ENCODE measurements around the gene NXN. TPM values are rescaled to one million over a fixed set of nuclear protein-coding genes. Genes with fewer than 3 reads are reported as not detected.
"Not testable (repeated sequence)": the region's sequence is repeated elsewhere in the genome, so short reads cannot be mapped to it uniquely, and the experiment has no call there.

NXN gene
- polyA plus RNA-seq, 1 donor, result 51.3 TPM

DNA sequence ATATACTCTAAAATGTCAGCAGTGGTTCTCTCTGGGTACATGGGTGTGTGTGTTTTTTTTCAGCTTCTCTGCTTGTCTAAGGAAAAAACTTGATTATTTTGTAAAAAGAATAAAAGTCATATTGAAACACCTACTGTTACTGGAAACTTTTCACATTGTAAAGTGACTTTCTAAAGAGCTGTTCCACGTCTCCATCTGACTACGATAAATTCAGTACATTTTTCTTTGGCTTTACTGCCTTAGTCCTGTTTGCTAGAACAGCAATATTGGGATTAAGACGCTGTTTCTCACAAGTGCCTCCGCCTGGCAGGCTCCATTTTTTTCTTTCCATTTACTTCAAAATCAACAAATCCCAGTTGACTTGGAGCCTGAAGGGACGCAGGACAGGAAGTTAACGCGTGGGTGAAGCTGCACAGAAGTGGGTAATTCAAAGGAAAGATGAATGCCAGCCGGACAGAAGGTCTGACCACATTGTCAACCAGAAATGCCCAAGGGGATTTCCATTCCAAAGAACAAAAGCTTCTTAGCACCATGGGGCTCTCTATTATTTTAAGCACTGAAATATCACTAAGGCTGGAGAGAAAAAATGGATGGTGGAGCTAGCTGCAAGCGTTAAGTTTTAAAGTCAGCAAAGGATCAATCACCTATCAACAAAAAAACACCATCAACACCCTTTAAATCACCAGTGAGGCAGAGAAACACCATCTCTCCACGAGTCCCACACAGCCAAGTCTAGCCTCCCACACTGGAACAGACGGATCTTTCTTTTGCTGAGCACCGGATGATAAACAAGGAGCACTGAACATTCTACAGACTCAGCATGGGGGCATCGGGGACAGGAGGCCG is 205.9 kb downstream of the NXN start:
- DNase-seq (ENCODE audit: low read depth), result no peak

DNA sequence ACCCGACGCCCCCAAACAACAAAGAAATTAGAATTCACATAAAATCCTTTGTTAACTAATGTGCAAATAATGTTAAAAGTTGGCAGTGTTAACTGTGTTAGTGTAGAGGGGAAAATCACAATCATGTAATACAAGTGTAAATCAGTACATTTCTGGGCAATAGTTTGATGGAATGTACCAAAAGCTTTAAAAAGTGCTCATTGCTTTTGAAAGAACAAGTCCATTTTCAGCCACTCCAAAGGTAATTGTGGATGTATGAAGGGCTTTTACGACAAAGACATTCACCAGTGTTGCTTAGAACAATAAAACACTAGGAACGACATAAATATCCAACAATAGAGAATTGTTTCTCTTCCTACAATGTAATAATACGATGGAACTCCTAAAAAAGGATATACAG is 206.6 kb downstream of the NXN start:
- no peak for DNase-seq (ENCODE audit: low read depth)

DNA sequence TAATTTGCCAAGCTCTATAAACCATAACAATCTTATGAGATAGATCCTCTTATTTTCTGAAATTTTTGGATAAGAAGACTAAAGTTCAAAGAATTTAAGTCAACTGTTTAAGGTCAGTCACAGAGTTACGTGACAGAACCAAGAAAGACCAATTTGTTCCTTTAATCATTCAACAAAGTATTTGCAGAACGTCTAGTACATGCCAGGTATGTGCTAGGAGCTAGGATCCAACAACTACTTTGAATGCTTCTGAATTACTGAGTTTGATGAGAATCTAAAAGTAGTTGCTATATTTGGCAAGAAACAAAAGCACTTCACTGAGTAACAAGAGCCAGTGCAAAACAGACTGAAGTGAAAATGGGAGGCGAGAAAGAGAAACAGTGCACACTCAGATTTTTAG is 212.5 kb downstream of the NXN start:
- no peak for DNase-seq (ENCODE audit: low read depth)

DNA sequence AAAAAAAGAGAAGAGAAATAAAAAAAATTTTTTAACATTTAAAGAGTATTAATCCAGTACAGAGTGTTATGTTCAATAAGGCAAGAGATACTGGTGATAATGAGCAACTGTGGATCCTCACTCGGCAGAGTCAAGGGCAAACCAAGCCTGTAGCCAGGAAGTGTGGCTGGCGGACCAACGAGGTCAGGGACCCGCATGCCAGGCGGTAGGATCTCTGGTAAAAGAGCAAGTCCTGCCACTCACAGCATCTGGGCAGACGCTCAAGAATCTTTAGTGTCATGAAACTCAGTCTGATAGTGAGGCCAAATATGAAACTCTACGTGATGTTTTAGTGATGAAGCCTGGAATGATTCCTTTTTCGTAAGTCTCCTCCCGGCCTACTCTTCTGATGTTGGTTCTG is 219.2 kb downstream of the NXN start:
- DNase-seq (ENCODE audit: low read depth), result no peak

DNA sequence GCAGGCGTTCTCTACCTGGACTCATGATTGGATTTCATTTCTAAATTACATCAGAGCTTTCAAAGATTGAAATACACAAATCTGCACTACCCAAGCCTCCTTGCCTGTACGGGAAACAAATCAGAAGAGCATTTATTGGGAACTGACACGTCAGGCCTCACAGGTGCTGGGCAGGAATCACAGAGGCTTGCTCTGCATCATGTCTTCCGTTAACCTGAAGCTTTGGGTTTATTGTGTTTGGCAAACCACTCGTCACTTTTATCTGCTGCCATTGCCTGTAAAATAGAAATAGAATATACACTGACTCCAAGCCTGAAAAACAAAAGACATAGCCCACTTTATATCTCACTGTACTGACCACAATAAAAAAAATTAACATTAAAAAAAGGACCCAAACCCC is 219.6 kb downstream of the NXN start:
- no peak for DNase-seq (ENCODE audit: low read depth)

DNA sequence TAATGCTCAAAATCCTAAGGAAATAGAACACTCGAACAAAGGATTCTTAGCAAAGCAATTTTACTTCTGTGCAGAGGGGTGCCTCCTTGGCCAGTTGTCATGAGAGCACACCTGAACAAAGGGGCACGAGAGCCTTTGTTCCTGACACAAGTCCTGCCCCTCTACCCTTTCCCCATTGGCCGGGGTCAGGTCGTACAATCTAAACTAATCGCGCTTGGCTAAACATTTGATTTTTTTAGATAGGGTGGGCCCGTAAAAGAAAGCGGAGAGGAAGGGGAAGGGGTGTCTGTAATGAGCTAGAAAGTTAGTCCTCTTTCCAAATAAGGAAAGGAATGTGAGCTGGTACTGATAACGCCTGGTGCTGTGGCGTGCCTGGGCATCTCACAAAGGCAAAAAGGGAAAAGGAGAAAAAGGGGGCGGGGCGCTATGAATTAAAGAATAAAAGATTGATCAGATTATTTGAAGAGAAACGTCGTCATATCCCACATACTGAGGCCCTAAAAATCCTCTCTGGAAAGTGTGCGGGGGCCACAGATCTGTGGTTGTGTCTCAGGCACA is 223.5 kb downstream of the NXN start:
- DNase-seq (ENCODE audit: low read depth), result not testable (repeated sequence)

- DNase-seq (ENCODE audit: low read depth), result not testable (repeated sequence)
These were observed 224.1 kb downstream of the NXN start for GRCh38 chr17:755319-755961.

- no peak for DNase-seq (ENCODE audit: low read depth)
These were observed 226.2 kb downstream of the NXN start for GRCh38 chr17:753418-753817.

DNA sequence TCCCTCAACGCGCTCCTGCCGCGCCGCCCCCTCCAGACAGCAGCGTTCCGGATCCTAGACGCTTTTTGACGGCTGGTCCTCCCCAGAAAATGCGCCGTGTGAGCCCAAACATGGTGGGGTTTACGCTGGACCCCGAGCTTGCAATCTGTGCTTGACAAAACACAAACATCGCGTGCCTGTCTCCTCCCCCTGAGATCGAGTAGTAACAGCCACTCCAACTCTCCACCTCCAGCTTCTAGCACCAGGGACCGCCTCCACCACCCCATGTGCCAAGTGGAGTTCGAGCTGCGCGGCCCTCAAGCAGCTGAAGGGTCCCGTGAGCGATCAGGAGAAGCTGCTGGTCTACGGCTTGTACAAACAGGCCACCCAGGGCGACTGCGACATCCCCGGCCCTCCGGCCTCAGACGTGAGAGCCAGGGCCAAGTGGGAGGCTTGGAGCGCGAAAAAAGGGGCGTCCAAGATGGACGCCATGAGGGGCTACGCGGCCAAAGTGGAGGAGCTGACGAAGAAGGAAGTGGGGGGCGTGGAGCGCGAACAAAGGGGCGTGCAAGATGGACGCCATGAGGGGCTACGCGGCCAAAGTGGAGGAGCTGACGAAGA is 226.9 kb downstream of the NXN start:
- no peak for DNase-seq (ENCODE audit: low read depth)

DNA sequence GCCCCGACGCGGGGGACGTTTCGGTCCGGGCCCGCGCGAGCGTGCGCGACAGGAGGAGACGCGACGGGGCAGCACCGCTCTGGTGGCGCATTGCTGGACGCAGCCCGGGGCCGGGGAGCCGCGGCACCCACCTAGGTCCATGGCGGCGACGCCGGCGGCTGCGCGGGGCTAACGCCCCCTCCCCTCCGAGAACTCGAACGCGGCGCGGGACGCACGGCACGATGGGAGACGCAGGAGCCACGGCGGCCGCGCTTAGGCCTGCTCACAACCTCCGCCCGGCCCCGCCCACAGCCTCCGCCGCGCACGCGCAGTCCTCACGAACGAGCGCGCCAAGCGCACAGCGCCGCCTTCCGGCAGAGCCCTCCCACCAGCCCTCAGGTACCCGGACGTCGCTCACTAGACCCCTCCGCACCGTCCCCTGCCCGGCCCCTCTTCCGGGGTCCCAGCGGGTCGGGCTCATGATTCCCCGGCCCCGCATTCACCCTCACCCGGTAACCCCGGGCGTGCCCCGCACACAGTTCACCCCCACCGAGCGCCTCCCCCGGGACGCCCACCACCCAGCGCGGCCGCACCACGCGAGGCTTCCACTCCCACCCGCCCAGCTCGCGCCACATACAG is 227.5 kb downstream of the NXN start, which contains the start of gene GEMIN4:
Gene GEMIN4, minus strand, starts transcription at position 263 of the 618 bp plus-strand sequence. Its CDS starts 122 bp downstream, at position 141.
- peak; percentile 57 for DNase-seq (ENCODE audit: low read depth)

- DNase-seq (ENCODE audit: low read depth), result no peak
These were observed 228.1 kb downstream of the NXN start for GRCh38 chr17:751269-752001.

- DNase-seq (ENCODE audit: low read depth), result no peak
These were observed 229.0 kb downstream of the NXN start for GRCh38 chr17:750431-751037.

DNA sequence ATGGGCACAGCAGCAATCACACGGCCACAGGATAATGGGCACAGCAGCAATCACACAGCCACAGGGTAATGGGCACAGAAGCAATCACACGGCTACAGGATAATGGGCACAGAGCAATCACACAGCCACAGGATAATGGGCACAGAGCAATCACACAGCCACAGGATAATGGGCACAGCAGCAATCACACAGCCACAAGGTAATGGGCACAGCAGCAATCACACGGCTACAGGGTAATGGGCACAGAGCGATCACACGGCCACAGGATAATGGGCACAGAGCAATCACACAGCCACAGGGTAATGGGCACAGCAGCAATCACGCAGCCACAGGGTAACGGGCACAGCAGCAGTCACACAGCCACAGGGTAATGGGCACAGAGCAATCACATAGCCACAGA is 230.2 kb downstream of the NXN start:
- DNase-seq (ENCODE audit: low read depth), result not testable (repeated sequence)

Other genes with a start within 250 kb of the NXN start
- 14.0 TPM for gene TLCD3A, start 247.2 kb downstream of the NXN start, polyA plus RNA-seq (ENCODE audit: insufficient read length)
- 12.6 TPM for gene GEMIN4, start 227.5 kb downstream of the NXN start, polyA plus RNA-seq (ENCODE audit: insufficient read length)
- 57.4 TPM for gene GLOD4, start 197.5 kb downstream of the NXN start, polyA plus RNA-seq (ENCODE audit: insufficient read length)
- 14.2 TPM for gene MRM3, start 197.4 kb downstream of the NXN start, polyA plus RNA-seq (ENCODE audit: insufficient read length)
- 13.3 TPM for gene TIMM22, start 17.4 kb upstream of the NXN start, polyA plus RNA-seq (ENCODE audit: insufficient read length)
- gene ABR, start 200.2 kb upstream of the NXN start, polyA plus RNA-seq (ENCODE audit: insufficient read length), result 29.8 TPM

All from forelimb muscle (tissue), 1 donor.